KOPT-K1 (cell line): ENCODE data around the gene EXOC6B.
"Not testable (repeated sequence)": the region's sequence is repeated elsewhere in the genome, so short reads cannot be mapped to it uniquely, and the experiment has no call there.

ENCODE experiments used
- H3K27ac ChIP-seq: fragments of 200-600 bp; sonication (generic); 2 replicates; pipeline ENCODE4 v1.5.1; 2016; ENCODE audit warnings: antibody characterized with exemption, mild to moderate bottlenecking, low read depth, low read length; ENCODE audit not compliant: poor library complexity, severe bottlenecking
- H3K36me3 ChIP-seq: fragments of 200-600 bp; sonication (generic); 2 replicates; pipeline ENCODE4 v1.5.1; 2017; ENCODE audit warnings: antibody characterized with exemption, mild to moderate bottlenecking, low read length, moderate library complexity; ENCODE audit not compliant: insufficient read depth
- H3K9me3 ChIP-seq: fragments of 200-600 bp; sonication (generic); 2 replicates; pipeline ENCODE4 v1.5.1; 2017; ENCODE audit warnings: antibody characterized with exemption, low read length, mild to moderate bottlenecking; ENCODE audit not compliant: insufficient read depth, poor library complexity, severe bottlenecking

EXOC6B gene

GRCh38 chr2:72674982-72675915 lies 150.6 kb downstream of the EXOC6B start:
- Histone ChIP-seq H3K27ac (no peak overlapping the region), H3K36me3 (no peaks in the 10 kb centered on the region), H3K9me3 (no peaks in the 10 kb centered on the region)

GRCh38 chr2:72673279-72673678 lies 152.6 kb downstream of the EXOC6B start:
- H3K36me3 ChIP-seq = no peaks in the 10 kb centered on the region
- H3K27ac ChIP-seq = no peak overlapping the region
- H3K9me3 ChIP-seq = no peaks in the 10 kb centered on the region

GRCh38 chr2:72669121-72669520 lies 156.7 kb downstream of the EXOC6B start:
- H3K27ac ChIP-seq = no peak overlapping the region
- H3K36me3 ChIP-seq = no peaks in the 10 kb centered on the region
- H3K9me3 ChIP-seq = peaks cover 25% of the 10 kb centered on the region

- no peak overlapping the region for H3K27ac ChIP-seq
- peaks cover 25% of the 10 kb centered on the region for H3K9me3 ChIP-seq
- H3K36me3 ChIP-seq = no peaks in the 10 kb centered on the region
Measured at GRCh38 chr2:72668647-72669046, 157.2 kb downstream of the EXOC6B start.

GRCh38 chr2:72665448-72665847 lies 160.4 kb downstream of the EXOC6B start:
- H3K36me3 ChIP-seq = no peaks in the 10 kb centered on the region
- H3K27ac ChIP-seq = no peak overlapping the region
- H3K9me3 ChIP-seq = peaks cover 25% of the 10 kb centered on the region

- peaks cover 15% of the 10 kb centered on the region for H3K9me3 ChIP-seq
- no peak overlapping the region for H3K27ac ChIP-seq
- no peaks in the 10 kb centered on the region for H3K36me3 ChIP-seq
Measured at GRCh38 chr2:72661985-72662384, 163.8 kb downstream of the EXOC6B start.

- no peak overlapping the region for H3K27ac ChIP-seq
- H3K36me3 ChIP-seq = no peaks in the 10 kb centered on the region
- H3K9me3 ChIP-seq = no peaks in the 10 kb centered on the region
Measured at GRCh38 chr2:72649810-72650209, 176.0 kb downstream of the EXOC6B start.

- H3K36me3 ChIP-seq, H3K27ac ChIP-seq, H3K9me3 ChIP-seq: not testable (repeated sequence)
Measured at GRCh38 chr2:72641221-72641620, 184.6 kb downstream of the EXOC6B start.

- Histone ChIP-seq H3K36me3 (no peaks in the 10 kb centered on the region), H3K27ac (no peak overlapping the region), H3K9me3 (no peaks in the 10 kb centered on the region)
Measured at GRCh38 chr2:72638600-72639211, 187.1 kb downstream of the EXOC6B start.

- Histone ChIP-seq H3K36me3 (no peaks in the 10 kb centered on the region), H3K9me3 (no peaks in the 10 kb centered on the region)
Measured at GRCh38 chr2:72636210-72636609, 189.6 kb downstream of the EXOC6B start.

GRCh38 chr2:72630767-72631166 lies 195.1 kb downstream of the EXOC6B start:
- Histone ChIP-seq H3K9me3 (no peaks in the 10 kb centered on the region), H3K27ac (no peak overlapping the region), H3K36me3 (no peaks in the 10 kb centered on the region)

More at GRCh38 chr2:72636210-72636609, 189.6 kb downstream of the EXOC6B start:
- no peak overlapping the region for H3K27ac ChIP-seq

- Histone ChIP-seq H3K27ac (no peak overlapping the region), H3K36me3 (no peaks in the 10 kb centered on the region), H3K9me3 (no peaks in the 10 kb centered on the region)
Measured at GRCh38 chr2:72629062-72629461, 196.8 kb downstream of the EXOC6B start.

GRCh38 chr2:72627083-72627482 lies 198.8 kb downstream of the EXOC6B start:
- H3K9me3 ChIP-seq = no peaks in the 10 kb centered on the region
- H3K27ac ChIP-seq = no peak overlapping the region
- no peaks in the 10 kb centered on the region for H3K36me3 ChIP-seq

GRCh38 chr2:72625366-72625765 lies 200.5 kb downstream of the EXOC6B start:
- H3K9me3 ChIP-seq = no peaks in the 10 kb centered on the region
- H3K36me3 ChIP-seq = no peaks in the 10 kb centered on the region

GRCh38 chr2:72623481-72623880 lies 202.4 kb downstream of the EXOC6B start:
- Histone ChIP-seq H3K9me3 (no peaks in the 10 kb centered on the region), H3K36me3 (no peaks in the 10 kb centered on the region), H3K27ac (no peak overlapping the region)

More at GRCh38 chr2:72625366-72625765, 200.5 kb downstream of the EXOC6B start:
- H3K27ac ChIP-seq = no peak overlapping the region
